H9 (cell line): ENCODE measurements around the gene TMEM87A. TPM values are rescaled to one million over a fixed set of nuclear protein-coding genes. Genes with fewer than 3 reads are reported as not detected.

Experiments
- DNase-seq: peaks from one replicate; pipeline ENCODE4 v3.0.0-alpha.2; 2017
- H2AFZ ChIP-seq: one replicate; pipeline ENCODE4 v1.6.1; 2013; ENCODE audit warnings: mild to moderate bottlenecking, low read length, control low read depth, moderate library complexity
- H2AK5ac ChIP-seq: 2 replicates; pipeline ENCODE4 v1.6.1; 2013; ENCODE audit warnings: low read length, control low read depth, mixed read lengths; ENCODE audit not compliant: insufficient read length
- H2BK120ac ChIP-seq: one replicate; pipeline ENCODE4 v1.6.1; 2013; ENCODE audit warnings: low read depth, mild to moderate bottlenecking, low read length, control low read depth, inconsistent platforms; ENCODE audit not compliant: poor library complexity, severe bottlenecking
- H2BK12ac ChIP-seq: 2 replicates; pipeline ENCODE4 v1.6.1; 2013; ENCODE audit warnings: low read length, control low read depth, mixed read lengths, low read depth; ENCODE audit not compliant: insufficient read length
- H2BK15ac ChIP-seq: 2 replicates; pipeline ENCODE4 v1.6.1; 2013; ENCODE audit warnings: low read depth, low read length, control low read depth
- H2BK20ac ChIP-seq: one replicate; pipeline ENCODE4 v1.6.1; 2013; ENCODE audit warnings: low read depth, mild to moderate bottlenecking, low read length, control low read depth, inconsistent platforms; ENCODE audit not compliant: poor library complexity, severe bottlenecking
- H2BK5ac ChIP-seq: 2 replicates; pipeline ENCODE4 v1.6.1; 2013; ENCODE audit warnings: low read length, control low read depth, mixed read lengths; ENCODE audit not compliant: insufficient read length
- H3K14ac ChIP-seq: 2 replicates; pipeline ENCODE4 v1.6.1; 2013; ENCODE audit warnings: low read length, control low read depth; ENCODE audit not compliant: insufficient read depth
- H3K18ac ChIP-seq: 2 replicates; pipeline ENCODE4 v1.6.1; 2013; ENCODE audit warnings: low read depth, mild to moderate bottlenecking, mixed read lengths, low read length, control low read depth; ENCODE audit not compliant: insufficient read length
- H3K23ac ChIP-seq: 2 replicates; pipeline ENCODE4 v1.6.1; 2013; ENCODE audit warnings: low read length, control low read depth, mixed read lengths, low read depth; ENCODE audit not compliant: insufficient read length
- H3K23me2 ChIP-seq: 2 replicates; pipeline ENCODE4 v1.6.1; 2013; ENCODE audit warnings: low read depth, mild to moderate bottlenecking, mixed read lengths, low read length, control low read depth; ENCODE audit not compliant: insufficient read length, poor library complexity, severe bottlenecking
- H3K27ac ChIP-seq: 2 replicates; pipeline ENCODE4 v1.5.1; 2013; ENCODE audit warnings: low read length, control low read depth, mixed read lengths, low read depth; ENCODE audit not compliant: insufficient read length
- H3K27me3 ChIP-seq: 2 replicates; pipeline ENCODE4 v1.6.1; 2013; ENCODE audit warnings: low read length, control low read depth, inconsistent platforms; ENCODE audit not compliant: insufficient read depth
- H3K4ac ChIP-seq: 2 replicates; pipeline ENCODE4 v1.6.1; 2013; ENCODE audit warnings: low read depth, mild to moderate bottlenecking, control low read depth, inconsistent platforms, low read length, moderate library complexity
- H3K4me1 ChIP-seq: 2 replicates; pipeline ENCODE4 v1.6.1; 2013; ENCODE audit warnings: low read length, control low read depth, inconsistent platforms; ENCODE audit not compliant: insufficient read depth
- H3K4me2 ChIP-seq: 2 replicates; pipeline ENCODE4 v1.6.1; 2013; ENCODE audit warnings: low read length, control low read depth, mixed read lengths; ENCODE audit not compliant: insufficient read length, insufficient read depth
- H3K56ac ChIP-seq: 2 replicates; pipeline ENCODE4 v1.6.1; 2013; ENCODE audit warnings: low read depth, mild to moderate bottlenecking, mixed read lengths, low read length, control low read depth; ENCODE audit not compliant: insufficient read length
- H3K79me1 ChIP-seq: 2 replicates; pipeline ENCODE4 v1.6.1; 2013; ENCODE audit warnings: low read depth, mild to moderate bottlenecking, moderate library complexity, low read length, control low read depth, inconsistent platforms; ENCODE audit not compliant: insufficient read depth, poor library complexity, severe bottlenecking
- H3K79me2 ChIP-seq: 2 replicates; pipeline ENCODE4 v1.6.1; 2013; ENCODE audit warnings: low read length, control low read depth, inconsistent platforms; ENCODE audit not compliant: insufficient read depth
- H3K9ac ChIP-seq: 2 replicates; pipeline ENCODE4 v1.6.1; 2013; ENCODE audit warnings: low read length, control low read depth, mixed read lengths; ENCODE audit not compliant: insufficient read length; ENCODE audit errors: extremely low read depth
- H3K9me3 ChIP-seq: one replicate; pipeline ENCODE4 v1.6.1; 2013; ENCODE audit warnings: low read depth, low read length, inconsistent platforms; ENCODE audit not compliant: control insufficient read depth
- H3T11ph ChIP-seq: one replicate; pipeline ENCODE4 v1.6.1; 2013; ENCODE audit warnings: mild to moderate bottlenecking, low read length, control low read depth, inconsistent platforms
- H4K20me1 ChIP-seq: one replicate; pipeline ENCODE4 v1.6.1; 2013; ENCODE audit not compliant: control insufficient read depth, insufficient read length, insufficient read depth
- H4K5ac ChIP-seq: 2 replicates; pipeline ENCODE4 v1.6.1; 2013; ENCODE audit warnings: low read depth, mild to moderate bottlenecking, mixed read lengths, low read length, control low read depth; ENCODE audit not compliant: insufficient read length
- H4K8ac ChIP-seq: replicated peaks from 2 replicates; pipeline ENCODE4 v1.6.1; 2013; ENCODE audit warnings: low read length, control low read depth, mixed read lengths, low read depth; ENCODE audit not compliant: insufficient read length
- H4K91ac ChIP-seq: 2 replicates; pipeline ENCODE4 v1.6.1; 2013; ENCODE audit warnings: low read depth, mild to moderate bottlenecking, moderate library complexity, mixed read lengths, low read length, control low read depth; ENCODE audit not compliant: insufficient read length
- H3K27ac Mint-ChIP-seq, 3 experiments: 2 replicates in 2 of 3; 3 replicates in 1 of 3; pipeline ENCODE4 v1.8.0; 2020 to 2021; ENCODE audit warnings: mixed read lengths in 3 of 3, mild to moderate bottlenecking in 1 of 3, moderate library complexity in 1 of 3
- H3K27me3 Mint-ChIP-seq: 2 replicates; pipeline ENCODE4 v1.8.0; 2021; ENCODE audit warnings: low read depth, mild to moderate bottlenecking, moderate library complexity, mixed read lengths
- H3K36me3 Mint-ChIP-seq, 3 experiments: 2 replicates in 2 of 3; 3 replicates in 1 of 3; pipeline ENCODE4 v1.8.0; 2020 to 2021; ENCODE audit warnings: low read depth in 3 of 3, mixed read lengths in 3 of 3; ENCODE audit not compliant: insufficient read depth in 1 of 3
- H3K4me1 Mint-ChIP-seq, 2 experiments: 2 replicates each; pipeline ENCODE4 v1.8.0; 2020; ENCODE audit warnings: mixed read lengths in 2 of 2
- H3K4me3 Mint-ChIP-seq, 2 experiments: 2 replicates in 1 of 2; 3 replicates in 1 of 2; pipeline ENCODE4 v1.8.0; 2020 to 2021; ENCODE audit warnings: mild to moderate bottlenecking in 2 of 2, mixed read lengths in 2 of 2, moderate library complexity in 1 of 2
- H3K9me3 Mint-ChIP-seq, 2 experiments: 2 replicates in 1 of 2; 3 replicates in 1 of 2; pipeline ENCODE4 v1.8.0; 2020; ENCODE audit warnings: mild to moderate bottlenecking in 2 of 2, mixed read lengths in 2 of 2, moderate library complexity in 1 of 2
- CTCF ChIP-seq: fragments of 200-600 bp; sonication (generic); conservative IDR thresholded peaks from 3 replicates; pipeline ENCODE4 v1.8.0; 2021; ENCODE audit warnings: antibody characterized with exemption, mild to moderate bottlenecking
- WGBS: extraction: QIAGEN DNeasy Blood & Tissue Kit; methylation state at CpG from one replicate; pipeline ENCODE4 v1.1.7; 2013; ENCODE audit warnings: missing lambda C conversion rate, low lambda C conversion rate, mixed read lengths; ENCODE audit not compliant: insufficient read length; ENCODE audit errors: extremely low coverage; 5-methylcytosine and 5-hydroxymethylcytosine counted together
- total RNA-seq: library from RNA; stranded (reverse); gene quantifications from 2 replicates; pipeline ENCODE4 v1.2.1, GENCODE V29; 2021

Gene TMEM87A
- total RNA-seq, 1 experiment from 2014 or later, result 46.7 TPM

DNA sequence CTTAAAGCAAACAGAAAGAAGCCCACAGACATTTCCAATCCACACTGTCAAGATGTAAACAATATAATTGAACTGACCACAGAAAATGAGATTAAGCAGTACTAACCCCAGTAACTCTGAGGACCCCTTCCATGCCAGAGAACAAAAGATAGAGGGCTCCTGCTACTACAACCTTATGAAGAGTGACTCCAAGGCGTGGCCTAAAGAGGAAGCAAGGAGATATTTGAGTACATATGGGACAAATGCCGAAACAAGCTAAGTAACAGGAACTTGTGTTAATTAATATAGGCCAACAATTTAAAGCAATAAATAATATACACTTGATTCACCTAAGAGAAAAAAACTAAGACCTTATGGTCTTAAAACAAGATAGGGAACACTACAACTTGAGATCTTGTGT is 40.1 kb downstream of the TMEM87A start:
- Histone ChIP-seq H4K8ac (no peak overlapping the region), H3T11ph (no peak overlapping the region), H2BK12ac (no peak overlapping the region), H4K91ac (no peak overlapping the region), H3K27me3 (no peaks in the 10 kb centered on the region), H3K18ac (no peak overlapping the region), H2BK15ac (no peak overlapping the region), H3K23ac (no peak overlapping the region), H3K9me3 (no peaks in the 10 kb centered on the region), H3K14ac (no peak overlapping the region), H2BK5ac (no peak overlapping the region), H3K79me1 (no peaks in the 10 kb centered on the region), H3K79me2 (no peaks in the 10 kb centered on the region), H3K56ac (no peak overlapping the region), H4K20me1 (no peaks in the 10 kb centered on the region), H2BK20ac (no peak overlapping the region), H3K27ac (no peak overlapping the region), H4K5ac (no peak overlapping the region), H3K4ac (no peak overlapping the region), H2AFZ (no peak overlapping the region), H3K4me2 (no peak overlapping the region), H2BK120ac (no peak overlapping the region), H2AK5ac (no peak overlapping the region), H3K9ac (no peak overlapping the region), H3K23me2 (no peaks in the 10 kb centered on the region), H3K4me1 (no peaks in the 10 kb centered on the region)
- WGBS, result no CpG with 5 or more reads among the region's 2 CpGs
- TF ChIP-seq CTCF, result no peak
- Mint-ChIP-seq H3K27ac (no peak overlapping the region; a peak in 1 of 7 replicates), H3K36me3 (peaks cover 6 to 69% (median 35%) of the 10 kb centered on the region in 3 experiments; a peak in 5 of 7 replicates), H3K27me3 (no peaks in the 10 kb centered on the region), H3K4me1 (no peaks in the 10 kb centered on the region), H3K4me3 (no peak overlapping the region), H3K9me3 (no peaks in the 10 kb centered on the region)
- DNase-seq, result no peak
